Liver (tissue), 9 donors: ENCODE data around the gene CFAP206. TPM values are rescaled to one million over a fixed set of nuclear protein-coding genes. Genes with fewer than 3 reads are reported as not detected.

Experiments used
- DNase-seq: peaks from one replicate; pipeline ENCODE4 v3.0.0-alpha.2; 2017; ENCODE audit warnings: low spot score
- H3K27ac ChIP-seq, 2 donors: one replicate each; pipeline ENCODE4 v1.7.0; 2013; ENCODE audit warnings: inconsistent platforms in 2 of 2, low read length in 2 of 2, control low read depth in 1 of 2, low read depth in 1 of 2, mild to moderate bottlenecking in 1 of 2
- H3K27me3 ChIP-seq, 4 donors: one replicate each; pipeline versions ENCODE4 v1.6.1 to v1.7.0; 2013; ENCODE audit warnings: low read length in 3 of 4, inconsistent platforms in 1 of 4, mild to moderate bottlenecking in 1 of 4, moderate library complexity in 1 of 4; ENCODE audit not compliant: control insufficient read depth in 4 of 4, insufficient read depth in 4 of 4
- H3K36me3 ChIP-seq, 4 donors: one replicate each; pipeline versions ENCODE4 v1.6.1 to v1.7.0; 2013; ENCODE audit warnings: low read length in 3 of 4, mild to moderate bottlenecking in 3 of 4, low read depth in 1 of 4, moderate library complexity in 1 of 4; ENCODE audit not compliant: control insufficient read depth in 4 of 4, insufficient read depth in 3 of 4
- H3K4me1 ChIP-seq, 4 donors: one replicate each; pipeline versions ENCODE4 v1.6.1 to v1.7.0; 2013; ENCODE audit warnings: low read length in 3 of 4, mild to moderate bottlenecking in 3 of 4, moderate library complexity in 1 of 4; ENCODE audit not compliant: control insufficient read depth in 4 of 4, insufficient read depth in 4 of 4
- H3K4me3 ChIP-seq, 3 donors: one replicate each; pipeline versions ENCODE4 v1.6.1 to v1.7.0; 2013; ENCODE audit warnings: low read length in 3 of 3, control low read depth in 1 of 3, low read depth in 1 of 3, mild to moderate bottlenecking in 1 of 3
- H3K9ac ChIP-seq, 2 donors: one replicate each; pipeline ENCODE4 v1.7.0; 2013; ENCODE audit warnings: low read length in 2 of 2, mild to moderate bottlenecking in 2 of 2, moderate library complexity in 2 of 2, control low read depth in 1 of 2, low read depth in 1 of 2
- H3K9me3 ChIP-seq, 4 donors: one replicate each; pipeline versions ENCODE4 v1.6.1 to v1.7.0; 2013; ENCODE audit warnings: low read length in 3 of 4; ENCODE audit not compliant: control insufficient read depth in 4 of 4
- ATF3 ChIP-seq: IDR thresholded peaks from 2 replicates; pipeline ENCODE4 v1.6.1; 2016; ENCODE audit warnings: antibody characterized with exemption
- CTCF ChIP-seq: fragments of 150-350 bp; IDR thresholded peaks from 2 replicates; pipeline ENCODE4 v1.5.1; 2017; ENCODE audit warnings: improper control_type of control experiment, low read depth, low read length; ENCODE audit not compliant: missing input control
- EGR1 ChIP-seq, 2 donors: IDR thresholded peaks; 2 replicates each; pipeline ENCODE4 v1.6.1; 2016 to 2018; ENCODE audit warnings: antibody characterized with exemption in 2 of 2, low read depth in 2 of 2
- FOXA1 ChIP-seq: IDR thresholded peaks from 2 replicates; pipeline ENCODE4 v1.6.1; 2016; ENCODE audit warnings: antibody characterized with exemption
- FOXA2 ChIP-seq: IDR thresholded peaks from 2 replicates; pipeline ENCODE4 v1.6.1; 2016; ENCODE audit warnings: antibody characterized with exemption
- GABPA ChIP-seq, 2 donors: IDR thresholded peaks in 1 of 2; conservative IDR thresholded peaks in 1 of 2; 2 replicates each; pipeline ENCODE4 v1.6.1; 2016; ENCODE audit warnings: antibody characterized with exemption in 2 of 2, mild to moderate bottlenecking in 1 of 2, moderate library complexity in 1 of 2
- HNF4A ChIP-seq, 2 donors: conservative IDR thresholded peaks; 2 replicates each; pipeline ENCODE4 v1.6.1; 2016; ENCODE audit warnings: antibody characterized with exemption in 2 of 2, mild to moderate bottlenecking in 2 of 2
- HNF4G ChIP-seq: IDR thresholded peaks from 2 replicates; pipeline ENCODE4 v1.6.1; 2016; ENCODE audit warnings: antibody characterized with exemption
- JUND ChIP-seq, 2 donors: IDR thresholded peaks; 2 replicates each; pipeline ENCODE4 v1.6.1; 2016; ENCODE audit warnings: antibody characterized with exemption in 2 of 2
- MAX ChIP-seq: IDR thresholded peaks from 2 replicates; pipeline ENCODE4 v1.6.1; 2016; ENCODE audit warnings: antibody characterized with exemption
- NR2F2 ChIP-seq: IDR thresholded peaks from 2 replicates; pipeline ENCODE4 v1.6.1; 2016; ENCODE audit warnings: antibody characterized with exemption
- REST ChIP-seq: IDR thresholded peaks from 2 replicates; pipeline ENCODE4 v1.6.1; 2016; ENCODE audit warnings: antibody characterized with exemption, mild to moderate bottlenecking
- RXRA ChIP-seq, 2 donors: IDR thresholded peaks; 2 replicates each; pipeline ENCODE4 v1.6.1; 2017 to 2018; ENCODE audit warnings: antibody characterized with exemption in 2 of 2, mild to moderate bottlenecking in 1 of 2
- SP1 ChIP-seq: IDR thresholded peaks from 2 replicates; pipeline ENCODE4 v1.6.1; 2018; ENCODE audit warnings: antibody characterized with exemption, mild to moderate bottlenecking
- TAF1 ChIP-seq: conservative IDR thresholded peaks from 2 replicates; pipeline ENCODE4 v1.6.1; 2016; ENCODE audit warnings: antibody characterized with exemption, mild to moderate bottlenecking
- YY1 ChIP-seq: IDR thresholded peaks from 2 replicates; pipeline ENCODE4 v1.6.1; 2016; ENCODE audit warnings: antibody characterized with exemption, mild to moderate bottlenecking
- ZBTB33 ChIP-seq: IDR thresholded peaks from 2 replicates; pipeline ENCODE4 v1.6.1; 2016; ENCODE audit warnings: antibody characterized with exemption
- WGBS: extraction: QIAGEN DNeasy Blood & Tissue Kit; methylation state at CpG from one replicate; pipeline ENCODE4 v1.1.7; 2013; 5-methylcytosine and 5-hydroxymethylcytosine counted together
- polyA plus RNA-seq, 2 donors: library from polyadenylated mRNA; stranded (reverse) in 1 of 2; unstranded in 1 of 2; fragments of 200-250 nt in 1 of 2; fragments of >200 nt in 1 of 2; fragmentation: Nextera tagmentation in 1 of 2; extraction: Ambion mirVana in 1 of 2; gene quantifications; one replicate each; pipeline versions ENCODE4 v1.2.1 to v1.2.3, GENCODE V29; 2013 to 2015
- total RNA-seq, 2 donors: library from RNA; depleted of rRNA; stranded (reverse); fragments of >200 nt; gene quantifications; one replicate each; pipeline ENCODE4 v1.2.3, GENCODE V29; 2014
- donor health status: healthy.
- donor health status: healthy.
- donor health status: healthy.
- donor health status: healthy.
- donor health status: healthy.

The CFAP206 gene
- total and polyA plus RNA-seq, 4 donors: 0.08 to 0.42 (median 0.11) TPM; not detected in 1

- H3K27me3 ChIP-seq: no peaks in the 10 kb centered on the region
- H3K9ac ChIP-seq: no peak overlapping the region
- peaks cover 0 to 5% (median 0%) of the 10 kb centered on the region in 4 donors for H3K4me1 ChIP-seq
- DNase-seq: no peak
- no peaks in the 10 kb centered on the region for H3K9me3 ChIP-seq
- H3K4me3 ChIP-seq: no peak overlapping the region
- H3K36me3 ChIP-seq: no peaks in the 10 kb centered on the region
- TF ChIP-seq NR2F2: no peak
- TF ChIP-seq YY1: no peak
- TF ChIP-seq MAX: no peak
- no peak for TF ChIP-seq SP1
- no peak for TF ChIP-seq REST
- TF ChIP-seq TAF1: no peak
- TF ChIP-seq CTCF: no peak
- no peak for TF ChIP-seq GABPA (IDR thresholded peaks at IDR 0.05 in 1 of 2, conservative IDR thresholded peaks at IDR 0.05 in 1 of 2)
- TF ChIP-seq HNF4G: no peak
- TF ChIP-seq JUND (IDR thresholded peaks at IDR 0.05): no peak
- TF ChIP-seq RXRA (IDR thresholded peaks at IDR 0.05): no peak
- TF ChIP-seq HNF4A (conservative IDR thresholded peaks at IDR 0.05): no peak
- TF ChIP-seq FOXA1: no peak
- TF ChIP-seq ZBTB33: no peak
- no peak for TF ChIP-seq EGR1 (IDR thresholded peaks at IDR 0.05; ENCODE audit: low read depth in 2 of 2)
- TF ChIP-seq FOXA2: no peak
- no peak for TF ChIP-seq ATF3
- H3K27ac ChIP-seq: no peak overlapping the region
- 91% methylated on average over 2 of the region's 2 CpGs for WGBS
These were observed 12.3 kb upstream of the CFAP206 start for GRCh38 chr6:87395431-87395830.
